Measurements from ENCODE around the gene TSNAXIP1. TPM values are rescaled to one million over a fixed set of nuclear protein-coding genes. Genes with fewer than 3 reads are reported as not detected.

Gene TSNAXIP1
- total and polyA plus RNA-seq, 7 experiments from 2014 or later: 0.24 to 1.1 (median 0.54) TPM; not detected in 2

DNA sequence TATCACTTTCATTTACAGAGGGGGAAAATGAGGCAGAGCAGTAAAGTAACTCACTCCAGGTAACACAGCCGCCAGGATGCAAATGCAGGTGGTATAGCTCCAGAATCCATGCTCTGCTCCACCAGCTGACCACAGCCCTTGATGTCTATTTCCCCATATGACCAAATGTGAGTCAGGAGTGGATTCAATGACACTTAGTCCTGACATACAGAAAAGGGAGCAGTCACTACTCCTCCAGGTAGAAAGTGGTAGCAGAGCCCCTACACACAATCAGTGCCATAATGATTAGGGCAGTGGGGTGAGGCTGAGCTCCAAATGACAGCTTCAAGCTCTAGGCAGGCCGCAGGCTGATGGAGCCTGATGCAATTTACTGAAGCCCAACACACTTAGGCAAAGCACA, 44.3 kb upstream of the TSNAXIP1 start:
- intact Hi-C loops (cut with micrococcal nuclease): no loop called here
- Histone ChIP-seq H3K9me3 (ENCODE audit: control insufficient read depth in 2 of 3, low read length in 3 of 3) (no peaks in the 10 kb centered on the region), H3K36me3 (ENCODE audit: control insufficient read depth in 2 of 3, insufficient read depth in 3 of 3, low read length in 3 of 3) (peaks cover 0 to 38% (median 0%) of the 10 kb centered on the region in 3 experiments), H3K4me3 (ENCODE audit: low read length) (no peak overlapping the region), H3K27ac (ENCODE audit: low read depth, low read length) (no peak overlapping the region), H3K27me3 (ENCODE audit: control insufficient read depth in 2 of 2, insufficient read depth in 2 of 2, low read length in 2 of 2) (no peaks in the 10 kb centered on the region), H3K4me1 (ENCODE audit: control insufficient read depth in 2 of 2, insufficient read depth in 2 of 2, low read length in 2 of 2) (peaks cover 0 to 4% of the 10 kb centered on the region in 2 donors)
- ATAC-seq: no peak
- H3K4me1 Mint-ChIP-seq: peaks cover 18 to 29% (median 22%) of the 10 kb centered on the region in 7 donors
- ChIA-PET CTCF (no interaction called here), POLR2A (interaction anchor here (0.8 kb wide), 1 partner anchor 11 kb away, joined by 4 read pairs; no protein-coding TSS in a partner anchor)
- H3K27ac Mint-ChIP-seq: no peak overlapping the region
- H3K9me3 Mint-ChIP-seq: no peaks in the 10 kb centered on the region
- H3K27me3 Mint-ChIP-seq: no peaks in the 10 kb centered on the region
- no peak for DNase-seq
- no peak overlapping the region for H3K4me3 Mint-ChIP-seq
- peaks cover 0 to 34% (median 4%) of the 10 kb centered on the region in 5 donors for H3K36me3 Mint-ChIP-seq

DNA sequence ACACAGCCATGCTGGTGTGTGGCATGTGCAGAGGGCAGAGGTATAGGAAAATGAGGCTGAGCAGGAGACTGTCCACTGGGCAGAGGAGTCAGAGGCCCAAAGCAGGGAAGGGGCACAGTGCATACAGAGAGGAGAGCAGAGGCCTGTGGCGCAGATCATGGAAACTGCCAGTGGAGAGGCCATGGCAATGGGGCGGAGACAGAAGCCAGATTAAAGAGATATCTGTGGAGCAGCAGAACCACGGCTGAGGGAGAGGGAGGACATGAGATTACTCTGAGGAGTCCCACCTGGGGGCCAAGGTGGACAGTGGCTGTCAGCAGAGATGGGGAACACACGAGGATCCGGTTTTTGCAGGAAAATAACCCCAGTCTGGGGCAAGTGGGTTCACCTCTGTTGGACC, 43.6 kb upstream of the TSNAXIP1 start:
- H3K27me3 ChIP-seq (ENCODE audit: control insufficient read depth in 2 of 2, insufficient read depth in 2 of 2, low read length in 2 of 2): no peaks in the 10 kb centered on the region
- intact Hi-C loops (cut with micrococcal nuclease): no loop called here
- H3K27ac ChIP-seq (ENCODE audit: low read depth, low read length): no peak overlapping the region
- no peak for ATAC-seq
- Mint-ChIP-seq H3K36me3 (peaks cover 0 to 31% (median 4%) of the 10 kb centered on the region in 5 donors), H3K9me3 (no peaks in the 10 kb centered on the region), H3K27ac (peak overlapping the region in 4 of 9 donors; percentile 2 to 88 (median 12)), H3K27me3 (no peaks in the 10 kb centered on the region), H3K4me1 (peaks cover 18 to 28% (median 22%) of the 10 kb centered on the region in 7 donors), H3K4me3 (peak overlapping the region in 1 of 10 donors; percentile 14)
- H3K4me3 ChIP-seq (ENCODE audit: low read length): no peak overlapping the region
- DNase-seq: no peak
- ChIA-PET CTCF (no interaction called here), POLR2A (interaction anchor here (0.8 kb wide), 1 partner anchor 12 kb away, joined by 4 read pairs; no protein-coding TSS in a partner anchor)
- H3K36me3 ChIP-seq (ENCODE audit: control insufficient read depth in 2 of 3, insufficient read depth in 3 of 3, low read length in 3 of 3): peaks cover 0 to 38% (median 0%) of the 10 kb centered on the region in 3 experiments
- H3K4me1 ChIP-seq (ENCODE audit: control insufficient read depth in 2 of 2, insufficient read depth in 2 of 2, low read length in 2 of 2): peaks cover 0 to 4% of the 10 kb centered on the region in 2 donors
- no peaks in the 10 kb centered on the region for H3K9me3 ChIP-seq (ENCODE audit: control insufficient read depth in 2 of 3, low read length in 3 of 3)

DNA sequence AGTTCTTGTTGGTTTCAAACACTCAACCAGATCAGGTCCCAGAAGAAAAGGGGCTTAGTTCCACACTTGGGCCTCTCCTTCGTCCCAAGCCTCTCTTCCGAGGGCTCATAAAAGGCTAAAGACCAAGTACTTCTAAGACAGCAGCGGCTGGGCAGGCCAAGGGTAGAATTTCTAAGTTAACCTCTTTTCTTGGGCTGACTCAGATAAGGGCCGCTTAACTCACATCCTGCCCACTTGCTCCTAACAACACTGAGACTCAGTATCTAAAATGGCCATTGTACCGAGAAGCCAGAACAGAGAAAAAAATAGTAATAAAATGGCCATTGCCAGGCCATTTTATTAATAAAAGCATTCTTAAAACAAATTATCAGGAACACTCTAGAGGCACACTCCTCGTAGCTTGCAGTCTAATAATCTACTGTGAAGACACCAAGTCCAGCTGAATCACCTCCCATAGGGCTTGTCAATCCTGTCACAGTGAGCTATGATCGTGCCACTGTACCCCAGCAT, 42.5 kb upstream of the TSNAXIP1 start:
- H3K27ac Mint-ChIP-seq: peak overlapping the region in 1 of 9 donors; percentile 21
- no peaks in the 10 kb centered on the region for H3K27me3 Mint-ChIP-seq
- H3K4me3 Mint-ChIP-seq: no peak overlapping the region
- no peaks in the 10 kb centered on the region for H3K27me3 ChIP-seq (ENCODE audit: control insufficient read depth in 2 of 2, insufficient read depth in 2 of 2, low read length in 2 of 2)
- H3K36me3 ChIP-seq (ENCODE audit: control insufficient read depth in 2 of 3, insufficient read depth in 3 of 3, low read length in 3 of 3): peaks cover 0 to 28% (median 0%) of the 10 kb centered on the region in 3 experiments
- no peak for DNase-seq
- peaks cover 18 to 28% (median 22%) of the 10 kb centered on the region in 7 donors for H3K4me1 Mint-ChIP-seq
- ChIA-PET CTCF (no interaction called here), POLR2A (no interaction called here)
- ATAC-seq: no peak
- H3K9me3 Mint-ChIP-seq: no peaks in the 10 kb centered on the region
- peaks cover 0 to 4% of the 10 kb centered on the region in 2 donors for H3K4me1 ChIP-seq (ENCODE audit: control insufficient read depth in 2 of 2, insufficient read depth in 2 of 2, low read length in 2 of 2)
- H3K9me3 ChIP-seq (ENCODE audit: control insufficient read depth in 2 of 3, low read length in 3 of 3): no peaks in the 10 kb centered on the region
- intact Hi-C loops (cut with micrococcal nuclease): no loop called here
- H3K27ac ChIP-seq (ENCODE audit: low read depth, low read length): no peak overlapping the region
- H3K36me3 Mint-ChIP-seq: peaks cover 0 to 23% (median 2%) of the 10 kb centered on the region in 5 donors
- no peak overlapping the region for H3K4me3 ChIP-seq (ENCODE audit: low read length)

DNA sequence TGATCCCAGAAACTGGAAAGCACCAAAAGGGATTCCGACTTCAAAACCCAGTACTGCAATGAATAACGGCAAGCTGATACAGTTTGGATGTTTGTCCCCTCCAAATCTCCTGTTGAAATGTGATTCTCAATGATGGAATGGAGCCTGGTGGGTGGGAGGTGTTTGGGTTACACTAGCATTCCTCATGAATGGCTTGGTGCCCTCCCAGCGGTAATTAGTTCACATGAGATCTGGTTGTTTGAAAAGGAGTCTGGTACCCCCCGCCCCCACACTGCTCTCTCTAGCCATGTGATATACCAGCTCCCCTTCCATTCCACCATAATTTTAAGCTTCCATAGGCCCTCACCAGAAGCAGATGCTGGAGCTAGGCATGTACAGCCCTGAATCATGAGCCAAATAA, 40.4 kb upstream of the TSNAXIP1 start:
- ChIA-PET CTCF (interaction anchor here (0.6 to 1.2 kb wide), 2 partner anchors 14 to 48 kb away, joined by 3 to 4 read pairs; no protein-coding TSS in a partner anchor), POLR2A (interaction anchor here (0.8 kb wide), 1 partner anchor 15 kb away, joined by 5 read pairs; no protein-coding TSS in a partner anchor)
- DNase-seq (no peak), ATAC-seq (no peak)
- no peaks in the 10 kb centered on the region for H3K9me3 ChIP-seq (ENCODE audit: control insufficient read depth in 2 of 3, low read length in 3 of 3)
- H3K27me3 ChIP-seq (ENCODE audit: control insufficient read depth in 2 of 2, insufficient read depth in 2 of 2, low read length in 2 of 2): no peaks in the 10 kb centered on the region
- no peak overlapping the region for H3K4me3 ChIP-seq (ENCODE audit: low read length)
- H3K27ac ChIP-seq (ENCODE audit: low read depth, low read length): no peak overlapping the region
- Mint-ChIP-seq H3K27me3 (no peaks in the 10 kb centered on the region), H3K36me3 (peaks cover 0 to 29% (median 9%) of the 10 kb centered on the region in 5 donors), H3K4me1 (peaks cover 8 to 15% (median 10%) of the 10 kb centered on the region in 7 donors), H3K27ac (no peak overlapping the region), H3K9me3 (no peaks in the 10 kb centered on the region), H3K4me3 (no peak overlapping the region)
- H3K4me1 ChIP-seq (ENCODE audit: control insufficient read depth in 2 of 2, insufficient read depth in 2 of 2, low read length in 2 of 2): no peaks in the 10 kb centered on the region
- intact Hi-C loops (cut with micrococcal nuclease): no loop called here
- H3K36me3 ChIP-seq (ENCODE audit: control insufficient read depth in 2 of 3, insufficient read depth in 3 of 3, low read length in 3 of 3): peaks cover 0 to 34% (median 3%) of the 10 kb centered on the region in 3 experiments

DNA sequence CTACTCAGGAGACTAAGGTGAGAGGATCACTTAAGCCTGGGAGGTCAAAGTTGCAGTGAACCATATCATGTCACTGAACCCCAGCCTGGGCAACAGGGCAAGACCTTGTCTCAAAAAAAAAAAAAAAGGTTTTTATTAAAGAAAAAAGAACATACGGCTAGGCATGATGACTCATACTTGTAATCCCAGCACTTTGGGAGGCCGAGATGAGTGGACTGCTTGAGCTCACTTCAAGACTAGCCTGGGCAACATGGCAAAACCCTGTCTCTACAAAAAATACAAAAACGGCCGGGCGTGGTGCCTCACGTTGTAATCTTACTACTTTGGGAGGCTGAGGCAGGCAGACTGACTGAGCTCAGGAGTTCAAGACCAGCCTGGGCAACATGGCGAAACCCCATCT, 38.7 kb upstream of the TSNAXIP1 start:
- Histone ChIP-seq H3K27ac (ENCODE audit: low read depth, low read length) (no peak overlapping the region), H3K4me3 (ENCODE audit: low read length) (no peak overlapping the region), H3K4me1 (ENCODE audit: control insufficient read depth in 2 of 2, insufficient read depth in 2 of 2, low read length in 2 of 2) (no peaks in the 10 kb centered on the region), H3K36me3 (ENCODE audit: control insufficient read depth in 2 of 3, insufficient read depth in 3 of 3, low read length in 3 of 3) (peaks cover 3 to 32% (median 3%) of the 10 kb centered on the region in 3 experiments), H3K9me3 (ENCODE audit: control insufficient read depth in 2 of 3, low read length in 3 of 3) (no peaks in the 10 kb centered on the region), H3K27me3 (ENCODE audit: control insufficient read depth in 2 of 2, insufficient read depth in 2 of 2, low read length in 2 of 2) (no peaks in the 10 kb centered on the region)
- peaks cover under 1 to 10% (median 5%) of the 10 kb centered on the region in 7 donors for H3K4me1 Mint-ChIP-seq
- H3K36me3 Mint-ChIP-seq: peaks cover 0 to 36% (median 16%) of the 10 kb centered on the region in 5 donors
- intact Hi-C loops (cut with micrococcal nuclease): no loop called here
- ChIA-PET POLR2A (no interaction called here), CTCF (no interaction called here)
- H3K27ac Mint-ChIP-seq: no peak overlapping the region
- H3K9me3 Mint-ChIP-seq: no peaks in the 10 kb centered on the region
- DNase-seq (no peak), ATAC-seq (no peak)
- H3K4me3 Mint-ChIP-seq: no peak overlapping the region
- H3K27me3 Mint-ChIP-seq: no peaks in the 10 kb centered on the region

DNA sequence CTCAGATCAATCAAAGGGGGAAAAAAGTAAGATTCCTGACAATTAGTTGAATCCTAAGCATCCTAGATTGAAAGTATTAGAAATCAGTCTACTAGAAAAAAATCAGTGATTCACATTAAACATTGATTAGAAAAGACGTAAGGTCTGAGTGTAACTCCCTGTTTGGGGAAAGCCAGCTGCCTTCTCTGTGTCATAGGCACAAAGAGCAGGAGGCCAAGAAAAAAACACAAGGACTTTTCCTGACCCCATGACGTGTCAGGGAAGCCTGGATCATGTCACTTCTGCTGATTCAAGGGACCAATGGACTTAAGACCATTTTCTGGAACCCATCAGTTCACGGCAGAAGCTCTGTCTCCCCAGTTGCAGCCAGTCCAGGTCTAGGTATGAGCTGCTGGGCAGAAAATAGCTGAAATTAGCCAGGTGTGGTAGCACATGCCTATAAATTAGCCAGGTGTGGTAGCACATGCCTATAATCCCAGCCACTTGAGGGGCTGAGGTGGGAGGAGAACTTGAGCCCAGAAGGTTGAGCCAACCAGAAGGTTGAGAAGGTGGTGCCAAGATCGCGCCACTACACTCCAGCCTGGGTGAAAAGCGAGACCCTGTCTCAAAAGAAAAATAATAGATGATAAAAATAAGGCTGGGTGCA, 36.2 kb upstream of the TSNAXIP1 start:
- no peaks in the 10 kb centered on the region for H3K27me3 Mint-ChIP-seq
- H3K27ac ChIP-seq (ENCODE audit: low read depth, low read length): no peak overlapping the region
- intact Hi-C loops (cut with micrococcal nuclease): no loop called here
- H3K27ac Mint-ChIP-seq: peak overlapping the region in 3 of 9 donors; percentile 21 to 72 (median 43)
- peaks cover 0 to 46% (median 16%) of the 10 kb centered on the region in 5 donors for H3K36me3 Mint-ChIP-seq
- CTCF ChIA-PET: no interaction called here
- no peaks in the 10 kb centered on the region for H3K9me3 ChIP-seq (ENCODE audit: control insufficient read depth in 2 of 3, low read length in 3 of 3)
- H3K4me1 ChIP-seq (ENCODE audit: control insufficient read depth in 2 of 2, insufficient read depth in 2 of 2, low read length in 2 of 2): no peaks in the 10 kb centered on the region
- ATAC-seq (no peak), DNase-seq (no peak)
- no peak overlapping the region for H3K4me3 ChIP-seq (ENCODE audit: low read length)
- peaks cover 0 to 1% (median 0%) of the 10 kb centered on the region in 11 donors for H3K9me3 Mint-ChIP-seq
- POLR2A ChIA-PET: interaction anchor here (0.9 to 1.1 kb wide), 2 partner anchors 11 kb away, joined by 3 read pairs; no protein-coding TSS in a partner anchor
- peaks cover 3 to 23% (median 3%) of the 10 kb centered on the region in 3 experiments for H3K36me3 ChIP-seq (ENCODE audit: control insufficient read depth in 2 of 3, insufficient read depth in 3 of 3, low read length in 3 of 3)
- H3K4me1 Mint-ChIP-seq: peaks cover 3 to 15% (median 9%) of the 10 kb centered on the region in 7 donors
- no peak overlapping the region for H3K4me3 Mint-ChIP-seq
- no peaks in the 10 kb centered on the region for H3K27me3 ChIP-seq (ENCODE audit: control insufficient read depth in 2 of 2, insufficient read depth in 2 of 2, low read length in 2 of 2)
